ENCODE data around the gene RAB27B. TPM values are rescaled to one million over a fixed set of nuclear protein-coding genes. Genes with fewer than 3 reads are reported as not detected.

RAB27B gene
- total RNA-seq, 1 donor from 2014 or later: 0.44 TPM

- H3K36me3 Mint-ChIP-seq (ENCODE audit: low read depth): no peaks in the 10 kb centered on the region
- H3K4me1 Mint-ChIP-seq: peaks cover 5% of the 10 kb centered on the region
- DNase-seq (ENCODE audit: low read depth, low spot score): no peak
Observed at GRCh38 chr18:54871231-54871630, 43.0 kb downstream of the RAB27B start.

GRCh38 chr18:54872681-54873080 lies 44.4 kb downstream of the RAB27B start:
- Mint-ChIP-seq H3K4me1 (peaks cover 5% of the 10 kb centered on the region), H3K27me3 (ENCODE audit: low read depth) (no peaks in the 10 kb centered on the region), H3K36me3 (ENCODE audit: low read depth) (no peaks in the 10 kb centered on the region), H3K27ac (ENCODE audit: unreplicated experiment) (no peak overlapping the region), H3K9me3 (peaks cover 5% of the 10 kb centered on the region), H3K4me3 (no peak overlapping the region)
- no peak for DNase-seq (ENCODE audit: low read depth, low spot score)
- TF ChIP-seq CTCF (conservative IDR thresholded peaks at IDR 0.05): no peak

More at GRCh38 chr18:54871231-54871630, 43.0 kb downstream of the RAB27B start:
- Mint-ChIP-seq H3K4me3 (no peak overlapping the region), H3K9me3 (peaks cover 8% of the 10 kb centered on the region), H3K27ac (ENCODE audit: unreplicated experiment) (peak overlapping the region; percentile 27), H3K27me3 (ENCODE audit: low read depth) (no peaks in the 10 kb centered on the region)
- no peak for TF ChIP-seq CTCF (conservative IDR thresholded peaks at IDR 0.05)

- H3K27me3 Mint-ChIP-seq (ENCODE audit: low read depth): no peaks in the 10 kb centered on the region
- H3K27ac Mint-ChIP-seq (ENCODE audit: unreplicated experiment): peak overlapping the region; percentile 48
- H3K4me3 Mint-ChIP-seq: no peak overlapping the region
- peaks cover 2% of the 10 kb centered on the region for H3K9me3 Mint-ChIP-seq
- no peaks in the 10 kb centered on the region for H3K36me3 Mint-ChIP-seq (ENCODE audit: low read depth)
- TF ChIP-seq CTCF (conservative IDR thresholded peaks at IDR 0.05): no peak
- peaks cover 5% of the 10 kb centered on the region for H3K4me1 Mint-ChIP-seq
- no peak for DNase-seq (ENCODE audit: low read depth, low spot score)
Observed at GRCh38 chr18:54873884-54874255, 45.6 kb downstream of the RAB27B start.

GRCh38 chr18:54875063-54875462 lies 46.8 kb downstream of the RAB27B start:
- no peaks in the 10 kb centered on the region for H3K27me3 Mint-ChIP-seq (ENCODE audit: low read depth)
- TF ChIP-seq CTCF (conservative IDR thresholded peaks at IDR 0.05): no peak
- no peaks in the 10 kb centered on the region for H3K36me3 Mint-ChIP-seq (ENCODE audit: low read depth)
- H3K4me3 Mint-ChIP-seq: no peak overlapping the region
- no peak for DNase-seq (ENCODE audit: low read depth, low spot score)
- peaks cover 2% of the 10 kb centered on the region for H3K9me3 Mint-ChIP-seq
- no peak overlapping the region for H3K27ac Mint-ChIP-seq (ENCODE audit: unreplicated experiment)
- peaks cover 14% of the 10 kb centered on the region for H3K4me1 Mint-ChIP-seq

- Mint-ChIP-seq H3K36me3 (ENCODE audit: low read depth) (no peaks in the 10 kb centered on the region), H3K4me1 (peaks cover 24% of the 10 kb centered on the region), H3K9me3 (no peaks in the 10 kb centered on the region), H3K27me3 (ENCODE audit: low read depth) (no peaks in the 10 kb centered on the region), H3K27ac (ENCODE audit: unreplicated experiment) (no peak overlapping the region), H3K4me3 (no peak overlapping the region)
- no peak for DNase-seq (ENCODE audit: low read depth, low spot score)
- TF ChIP-seq CTCF (conservative IDR thresholded peaks at IDR 0.05): no peak
Observed at GRCh38 chr18:54877076-54877475, 48.8 kb downstream of the RAB27B start.

GRCh38 chr18:54878159-54878622 lies 49.9 kb downstream of the RAB27B start:
- DNase-seq (ENCODE audit: low read depth, low spot score): no peak
- H3K27ac Mint-ChIP-seq (ENCODE audit: unreplicated experiment): no peak overlapping the region
- no peaks in the 10 kb centered on the region for H3K36me3 Mint-ChIP-seq (ENCODE audit: low read depth)
- H3K27me3 Mint-ChIP-seq (ENCODE audit: low read depth): no peaks in the 10 kb centered on the region
- no peaks in the 10 kb centered on the region for H3K9me3 Mint-ChIP-seq
- no peak for TF ChIP-seq CTCF (conservative IDR thresholded peaks at IDR 0.05)
- peaks cover 24% of the 10 kb centered on the region for H3K4me1 Mint-ChIP-seq
- H3K4me3 Mint-ChIP-seq: no peak overlapping the region

All from neural crest cell (in vitro differentiated cells).